Testis (tissue), 2 donors: ENCODE measurements around the gene CYB5B.

Source experiments
- POLR2A ChIP-seq: fragments of 450-650 bp; IDR thresholded peaks from one replicate; pipeline ENCODE4 v1.6.1; 2017; ENCODE audit warnings: antibody characterized with exemption, mild to moderate bottlenecking, moderate library complexity
- TF ChIP-seq, protein P1 (sequence below), 3 experiments: fragments of 450-650 bp in 2 of 3; fragments of 200-600 bp in 1 of 3; sonication (generic) in 1 of 3; IDR thresholded peaks; one replicate each; pipeline ENCODE4 v1.5.1; 2016 to 2019; ENCODE audit warnings: antibody characterized with exemption in 3 of 3, mild to moderate bottlenecking in 2 of 3, moderate library complexity in 1 of 3

DNA sequence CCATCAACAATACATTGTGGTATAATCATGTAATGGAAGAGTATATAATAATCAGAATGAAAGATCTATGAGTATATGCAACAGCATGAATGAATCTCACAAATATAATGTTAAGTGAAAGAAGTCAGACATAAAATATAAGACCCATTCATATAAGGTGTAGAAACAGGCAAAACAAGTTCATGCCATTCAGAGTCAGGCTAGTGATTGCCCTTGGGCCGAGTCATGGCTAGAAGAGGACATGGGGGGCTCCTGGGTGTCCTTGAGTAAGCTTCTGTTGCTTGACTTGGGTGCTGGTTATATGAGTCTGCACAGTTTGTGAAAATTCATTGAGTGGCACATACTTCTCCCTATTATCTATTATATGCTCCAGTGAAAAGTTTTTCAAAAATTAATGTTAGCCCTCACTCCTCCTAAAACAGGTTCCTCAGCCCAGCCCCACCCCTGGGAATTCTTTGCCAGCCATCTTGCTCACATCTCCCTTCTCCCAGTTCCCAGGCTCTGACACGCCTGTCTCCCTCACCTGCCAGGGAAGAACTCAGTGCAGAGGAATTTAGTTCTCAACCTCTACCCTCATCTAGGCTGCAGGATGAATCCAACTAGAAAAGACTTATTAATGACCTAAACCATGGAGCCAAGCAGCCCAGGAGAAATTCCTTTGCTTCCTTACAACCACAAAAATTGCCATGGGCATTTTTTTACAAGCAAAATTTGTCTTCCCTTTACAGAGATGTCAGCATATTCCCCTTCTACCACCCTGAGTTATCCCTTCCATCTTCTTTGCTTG lies 89.0 kb downstream of the CYB5B start:
- TF ChIP-seq, protein P1, sequence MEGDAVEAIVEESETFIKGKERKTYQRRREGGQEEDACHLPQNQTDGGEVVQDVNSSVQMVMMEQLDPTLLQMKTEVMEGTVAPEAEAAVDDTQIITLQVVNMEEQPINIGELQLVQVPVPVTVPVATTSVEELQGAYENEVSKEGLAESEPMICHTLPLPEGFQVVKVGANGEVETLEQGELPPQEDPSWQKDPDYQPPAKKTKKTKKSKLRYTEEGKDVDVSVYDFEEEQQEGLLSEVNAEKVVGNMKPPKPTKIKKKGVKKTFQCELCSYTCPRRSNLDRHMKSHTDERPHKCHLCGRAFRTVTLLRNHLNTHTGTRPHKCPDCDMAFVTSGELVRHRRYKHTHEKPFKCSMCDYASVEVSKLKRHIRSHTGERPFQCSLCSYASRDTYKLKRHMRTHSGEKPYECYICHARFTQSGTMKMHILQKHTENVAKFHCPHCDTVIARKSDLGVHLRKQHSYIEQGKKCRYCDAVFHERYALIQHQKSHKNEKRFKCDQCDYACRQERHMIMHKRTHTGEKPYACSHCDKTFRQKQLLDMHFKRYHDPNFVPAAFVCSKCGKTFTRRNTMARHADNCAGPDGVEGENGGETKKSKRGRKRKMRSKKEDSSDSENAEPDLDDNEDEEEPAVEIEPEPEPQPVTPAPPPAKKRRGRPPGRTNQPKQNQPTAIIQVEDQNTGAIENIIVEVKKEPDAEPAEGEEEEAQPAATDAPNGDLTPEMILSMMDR (IDR thresholded peaks at IDR 0.05): no peak
- TF ChIP-seq POLR2A: no peak
